Measurements from ENCODE around the gene LPP. TPM values are rescaled to one million over a fixed set of nuclear protein-coding genes. Genes with fewer than 3 reads are reported as not detected.

Gene LPP
- total RNA-seq, 1 donor from 2014 or later = 560 TPM

DNA sequence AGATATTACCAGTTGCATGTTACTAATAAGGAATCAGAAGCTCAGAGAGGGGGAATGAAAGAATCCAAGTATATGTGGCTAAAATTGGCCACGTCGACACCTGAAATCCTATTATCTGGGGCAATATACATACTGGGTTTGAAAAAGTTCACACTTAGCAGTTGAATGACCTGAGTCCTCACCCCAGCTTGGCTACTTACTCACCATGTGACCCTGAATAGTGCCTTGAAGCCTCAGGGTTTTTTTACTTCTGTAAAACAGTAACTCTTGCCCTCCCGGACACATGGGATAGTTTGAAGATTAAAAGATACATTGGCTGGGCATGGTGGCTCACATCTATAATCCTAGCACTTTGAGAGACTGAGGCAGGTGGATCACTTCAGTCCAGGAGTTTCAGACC is 675.6 kb downstream of the LPP start:
- no peak for DNase-seq (ENCODE audit: low spot score)

GRCh38 chr3:188830893-188831292 is 676.9 kb downstream of the LPP start:
- no peak for DNase-seq (ENCODE audit: low spot score)

DNA sequence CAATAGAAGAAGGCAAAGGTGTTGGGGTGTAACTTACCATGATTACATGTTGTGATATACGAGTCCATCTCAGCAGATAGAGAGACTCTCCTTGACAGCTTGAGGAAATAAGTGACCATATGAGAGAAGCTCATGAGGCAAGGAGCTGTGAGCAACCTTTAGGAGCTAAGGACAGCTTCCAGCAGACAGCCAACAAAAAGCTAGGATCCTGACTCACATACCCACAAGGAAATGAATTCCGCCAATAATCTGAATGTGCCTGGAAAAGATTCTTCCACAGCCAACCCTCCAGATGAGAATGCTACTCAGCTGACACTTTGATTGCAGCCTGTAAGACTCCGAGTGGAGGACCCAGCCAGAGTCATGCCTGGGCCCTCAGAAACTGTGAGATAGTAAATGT is 678.2 kb downstream of the LPP start:
- DNase-seq (ENCODE audit: low spot score) = no peak

DNA sequence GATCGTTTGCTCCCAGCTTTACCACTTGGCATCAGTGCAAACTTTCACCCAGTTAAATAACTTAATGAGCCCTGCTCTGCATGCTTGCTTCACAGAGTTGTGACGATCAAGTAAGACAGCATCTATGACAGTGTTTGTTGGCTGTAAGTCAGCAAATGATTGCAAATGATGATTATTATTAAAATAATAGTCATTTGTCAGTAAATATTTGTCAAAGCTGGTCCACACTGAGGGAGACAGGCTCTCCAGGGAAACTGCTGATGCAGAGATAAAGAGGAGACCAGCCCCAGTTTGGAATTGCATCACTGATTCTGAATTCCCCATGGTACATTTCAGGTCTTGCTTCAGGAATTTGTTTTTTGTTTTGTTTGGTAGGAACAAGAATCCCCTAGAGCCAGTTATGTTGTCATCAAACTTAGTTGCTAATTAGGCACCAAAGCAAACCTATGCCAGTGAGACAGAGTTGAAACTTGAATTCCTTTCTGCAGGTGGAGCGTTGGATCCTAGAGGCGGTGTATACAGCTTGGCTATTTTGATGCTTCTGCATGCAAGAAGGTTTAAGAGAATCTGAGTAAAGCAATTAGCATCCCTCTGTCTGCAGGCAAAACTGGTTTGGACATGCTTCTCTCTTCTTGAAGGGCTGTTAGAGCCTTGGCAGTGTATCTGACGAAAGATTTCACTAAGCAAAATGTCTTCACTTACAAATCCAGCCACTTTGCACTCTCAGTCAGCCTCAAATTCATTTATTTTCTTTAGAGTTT is 679.2 kb downstream of the LPP start:
- no peak for DNase-seq (ENCODE audit: low spot score)

DNA sequence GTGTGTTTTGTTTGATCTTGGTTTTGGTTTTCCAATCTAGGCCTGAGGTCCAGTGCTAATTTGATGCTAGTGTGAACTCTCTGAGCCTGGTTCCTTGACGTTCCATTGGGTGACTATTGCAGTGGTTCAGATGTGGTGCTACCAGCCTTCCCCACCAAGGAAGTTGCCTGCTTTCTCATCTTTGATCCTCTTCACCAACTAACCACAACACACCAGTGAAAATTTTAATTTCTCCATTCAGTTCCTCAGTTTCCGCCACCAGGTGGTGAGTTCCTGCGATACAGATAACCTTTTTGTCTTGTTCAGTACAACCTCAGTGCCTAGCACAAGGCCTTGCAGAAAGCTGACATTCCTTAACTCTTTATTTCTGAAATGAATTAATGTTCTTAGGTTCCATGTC is 680.4 kb downstream of the LPP start:
- no peak for DNase-seq (ENCODE audit: low spot score)

- DNase-seq (ENCODE audit: low spot score) = no peak
These were observed 685.3 kb downstream of the LPP start for GRCh38 chr3:188839187-188839695.

GRCh38 chr3:188840290-188840689 is 686.3 kb downstream of the LPP start:
- DNase-seq (ENCODE audit: low spot score) = no peak

GRCh38 chr3:188841906-188842305 is 687.9 kb downstream of the LPP start:
- DNase-seq (ENCODE audit: low spot score) = no peak

GRCh38 chr3:188842639-188843038 is 688.7 kb downstream of the LPP start:
- DNase-seq (ENCODE audit: low spot score) = no peak

DNA sequence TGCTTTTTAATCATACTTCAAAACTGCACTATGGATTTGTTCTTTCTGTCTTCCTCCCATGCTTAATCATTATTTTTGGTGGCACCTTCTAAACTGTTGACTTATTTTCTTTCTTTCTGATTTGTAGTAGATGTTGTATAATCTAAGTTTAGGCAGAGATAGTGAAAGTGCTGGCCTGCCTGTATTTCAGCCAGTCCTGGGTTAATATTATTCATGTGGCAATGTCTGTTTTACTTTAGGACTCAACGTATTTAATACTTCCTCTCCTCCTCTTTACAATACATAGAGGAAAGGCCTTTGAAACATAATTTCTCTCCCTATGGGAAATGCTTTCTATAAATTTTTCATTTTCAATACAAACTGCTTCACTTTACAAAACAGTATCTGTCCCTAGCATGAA is 690.1 kb downstream of the LPP start:
- no peak for DNase-seq (ENCODE audit: low spot score)

GRCh38 chr3:188845514-188845913 is 691.6 kb downstream of the LPP start:
- DNase-seq (ENCODE audit: low spot score) = no peak

GRCh38 chr3:188848947-188849346 is 695.0 kb downstream of the LPP start:
- no peak for DNase-seq (ENCODE audit: low spot score)

GRCh38 chr3:188853856-188854771 is 700.2 kb downstream of the LPP start:
- no peak for DNase-seq (ENCODE audit: low spot score)

- no peak for DNase-seq (ENCODE audit: low spot score)
These were observed 700.8 kb downstream of the LPP start for GRCh38 chr3:188854772-188855149.

DNA sequence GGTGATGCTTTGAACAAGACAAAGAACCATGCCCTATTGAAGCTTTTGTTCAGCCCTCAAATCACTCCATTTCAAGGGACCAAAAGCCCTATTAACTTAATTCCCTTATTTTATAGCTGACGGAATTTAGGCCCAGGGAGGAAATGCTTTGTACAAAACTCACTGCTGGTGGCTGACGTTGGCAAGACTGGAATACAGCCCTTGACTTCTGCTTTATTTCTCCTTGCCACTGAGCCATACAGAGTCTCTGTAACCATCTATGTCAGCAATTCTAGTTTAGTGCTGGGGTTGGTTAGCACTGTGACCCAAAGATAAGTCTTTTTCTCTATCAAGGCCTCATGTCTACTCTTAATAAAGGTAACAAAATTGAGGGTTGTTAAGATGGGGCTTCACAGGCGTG is 701.7 kb downstream of the LPP start:
- no peak for DNase-seq (ENCODE audit: low spot score)

- no peak for DNase-seq (ENCODE audit: low spot score)
These were observed 706.2 kb downstream of the LPP start for GRCh38 chr3:188860147-188860546.

DNA sequence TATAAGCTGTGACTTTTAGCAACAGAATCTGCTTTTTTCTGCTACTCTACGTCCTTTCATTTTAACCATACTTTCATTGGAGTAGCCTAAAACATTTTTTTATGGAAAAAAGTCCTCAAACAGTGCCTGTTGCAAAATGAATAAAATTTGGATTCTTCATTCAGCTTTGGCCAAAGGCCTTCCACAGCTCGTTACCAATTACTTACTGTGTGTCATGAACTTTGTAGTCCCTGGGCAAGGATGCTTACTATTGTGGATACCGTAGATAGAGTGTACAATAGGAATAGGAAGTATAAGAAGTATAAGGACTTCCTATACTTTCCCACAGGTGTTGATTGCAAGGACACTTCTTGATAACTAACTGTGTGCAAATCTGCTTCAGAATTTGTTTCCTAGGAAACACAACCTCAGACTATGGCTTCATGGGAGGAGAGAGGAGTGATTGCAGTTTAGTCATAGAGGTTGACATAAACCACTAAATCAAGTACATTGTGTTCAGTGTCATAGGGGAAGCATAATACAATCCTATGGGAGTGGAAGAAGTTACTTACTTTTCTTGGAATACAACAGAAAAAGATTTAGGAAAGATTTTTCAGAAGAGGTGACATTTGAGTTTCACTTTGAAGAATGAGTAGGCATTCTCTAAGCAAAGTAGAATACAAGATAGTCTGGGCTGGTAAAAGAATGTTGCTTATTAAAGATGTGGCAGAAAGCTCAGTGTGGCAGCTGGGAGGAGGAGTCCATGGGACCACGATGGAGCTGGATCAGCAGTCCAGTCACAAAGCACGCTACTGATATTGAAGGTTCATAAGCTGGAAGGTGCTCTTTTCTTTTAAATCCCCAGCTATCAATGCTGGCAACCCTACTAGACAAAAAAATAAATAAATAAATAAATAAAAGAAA is 708.1 kb downstream of the LPP start:
- no peak for DNase-seq (ENCODE audit: low spot score)

- no peak for DNase-seq (ENCODE audit: low spot score)
These were observed 710.0 kb downstream of the LPP start for GRCh38 chr3:188863999-188864406.

GRCh38 chr3:188867691-188868265 is 713.8 kb downstream of the LPP start:
- no peak for DNase-seq (ENCODE audit: low spot score)

GRCh38 chr3:188868803-188869202 is 714.8 kb downstream of the LPP start:
- no peak for DNase-seq (ENCODE audit: low spot score)

DNA sequence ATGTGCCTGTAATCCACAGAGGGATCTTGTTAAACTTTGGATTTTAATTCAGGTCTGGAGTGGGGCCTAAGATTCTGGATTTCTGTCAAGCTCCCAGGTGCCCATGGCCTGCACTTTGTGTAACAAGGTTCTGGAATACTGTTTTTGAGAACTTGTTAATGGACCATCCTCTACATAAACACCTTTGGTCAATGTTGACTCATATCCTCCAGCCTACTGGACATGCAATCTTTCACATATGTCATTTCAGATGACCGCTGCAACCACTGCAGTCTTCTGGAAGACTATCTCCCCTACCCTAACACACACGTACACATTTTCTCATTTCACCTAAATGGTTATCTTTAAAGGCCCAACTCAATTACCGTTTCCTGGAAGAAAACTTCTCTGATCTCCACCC is 715.7 kb downstream of the LPP start:
- DNase-seq (ENCODE audit: low spot score) = no peak

Data from ureter (tissue), 1 donor.